HFF-Myc (cell line): Measurements from ENCODE around the gene HNMT.

Experiments used
- DNase-seq: peaks from one replicate; pipeline ENCODE4 v3.0.0-alpha.2; 2011; ENCODE audit warnings: low read depth; ENCODE audit errors: extremely low read depth
- H3K4me3 ChIP-seq: replicated peaks from 2 replicates; pipeline ENCODE4 v1.5.1; 2011; ENCODE audit warnings: low read depth, mild to moderate bottlenecking, control low read depth, low read length
- TF ChIP-seq, protein P1 (sequence below): IDR thresholded peaks from 2 replicates; pipeline ENCODE4 v1.5.1; 2012; ENCODE audit warnings: mild to moderate bottlenecking, low read depth, low read length, control low read depth; ENCODE audit errors: missing control alignments

HNMT gene

GRCh38 chr2:138060301-138060635, 96.0 kb downstream of the HNMT start:
- no peak overlapping the region for H3K4me3 ChIP-seq
- TF ChIP-seq, protein P1, sequence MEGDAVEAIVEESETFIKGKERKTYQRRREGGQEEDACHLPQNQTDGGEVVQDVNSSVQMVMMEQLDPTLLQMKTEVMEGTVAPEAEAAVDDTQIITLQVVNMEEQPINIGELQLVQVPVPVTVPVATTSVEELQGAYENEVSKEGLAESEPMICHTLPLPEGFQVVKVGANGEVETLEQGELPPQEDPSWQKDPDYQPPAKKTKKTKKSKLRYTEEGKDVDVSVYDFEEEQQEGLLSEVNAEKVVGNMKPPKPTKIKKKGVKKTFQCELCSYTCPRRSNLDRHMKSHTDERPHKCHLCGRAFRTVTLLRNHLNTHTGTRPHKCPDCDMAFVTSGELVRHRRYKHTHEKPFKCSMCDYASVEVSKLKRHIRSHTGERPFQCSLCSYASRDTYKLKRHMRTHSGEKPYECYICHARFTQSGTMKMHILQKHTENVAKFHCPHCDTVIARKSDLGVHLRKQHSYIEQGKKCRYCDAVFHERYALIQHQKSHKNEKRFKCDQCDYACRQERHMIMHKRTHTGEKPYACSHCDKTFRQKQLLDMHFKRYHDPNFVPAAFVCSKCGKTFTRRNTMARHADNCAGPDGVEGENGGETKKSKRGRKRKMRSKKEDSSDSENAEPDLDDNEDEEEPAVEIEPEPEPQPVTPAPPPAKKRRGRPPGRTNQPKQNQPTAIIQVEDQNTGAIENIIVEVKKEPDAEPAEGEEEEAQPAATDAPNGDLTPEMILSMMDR, result no peak
- DNase-seq, result peak; percentile 46

GRCh38 chr2:138061961-138062360, 97.7 kb downstream of the HNMT start:
- no peak overlapping the region for H3K4me3 ChIP-seq
- TF ChIP-seq, protein P1, result no peak
- DNase-seq, result no peak

DNA sequence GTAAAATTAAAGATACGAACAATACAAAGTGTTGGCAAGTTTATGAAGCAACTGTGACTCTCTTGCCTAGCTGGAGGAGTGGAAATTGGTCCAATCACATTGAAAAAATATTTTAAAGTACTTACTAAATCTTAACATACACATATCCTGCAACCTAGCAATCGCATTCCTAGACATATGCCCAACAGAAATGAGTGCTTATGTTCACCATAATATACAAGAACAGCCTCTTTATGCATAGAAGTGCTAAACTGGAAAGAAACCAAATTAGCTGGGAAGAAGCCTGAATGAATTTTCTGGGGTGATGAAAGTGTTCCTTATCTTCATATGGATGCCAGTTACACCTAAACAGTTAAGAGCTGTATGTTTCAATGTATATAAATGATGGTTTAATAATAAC, 98.9 kb downstream of the HNMT start:
- TF ChIP-seq, protein P1, result no peak
- no peak for DNase-seq
- no peak overlapping the region for H3K4me3 ChIP-seq
